Activated CD4-positive, alpha-beta memory T cell treated with anti-CD3 and anti-CD28 coated beads, Interleukin-2, amount 10 ng/mL, durations not matched to agents 7 days and 5 days (primary cell): Measurements from ENCODE around the gene CNIH3. TPM values are rescaled to one million over a fixed set of nuclear protein-coding genes. Genes with fewer than 3 reads are reported as not detected.

ENCODE experiments used
- CTCF ChIA-PET: fragments of 350-600 bp; sonication (Branson Sonifier 250); formaldehyde crosslinking; loops from one replicate; lab custom pipeline; 2021; ENCODE audit warnings: antibody characterized with exemption, inconsistent platforms; lab: Charles Lee
- POLR2A ChIA-PET: fragments of 350-600 bp; sonication (Branson Sonifier 250); formaldehyde crosslinking; loops from one replicate; lab custom pipeline; 2021; ENCODE audit warnings: antibody characterized with exemption; lab: Charles Lee
- DNase-seq: peaks from one replicate; pipeline ENCODE4 v3.0.0-alpha.2; 2020
- H3K27ac Mint-ChIP-seq: one replicate; pipeline ENCODE4 v1.8.0; 2021; ENCODE audit warnings: mild to moderate bottlenecking, mixed read lengths
- H3K27me3 Mint-ChIP-seq: one replicate; pipeline ENCODE4 v1.8.0; 2021; ENCODE audit warnings: mixed read lengths
- H3K36me3 Mint-ChIP-seq: one replicate; pipeline ENCODE4 v1.8.0; 2021; ENCODE audit warnings: low read depth, mixed read lengths
- H3K4me1 Mint-ChIP-seq: one replicate; pipeline ENCODE4 v1.8.0; 2021; ENCODE audit warnings: mixed read lengths
- H3K4me3 Mint-ChIP-seq: one replicate; pipeline ENCODE4 v1.8.0; 2021; ENCODE audit warnings: mild to moderate bottlenecking, mixed read lengths
- H3K9me3 Mint-ChIP-seq: one replicate; pipeline ENCODE4 v1.8.0; 2021; ENCODE audit warnings: mixed read lengths
- total RNA-seq, 2 experiments: library from RNA; stranded (reverse); gene quantifications; one replicate each; pipeline ENCODE4 v1.2.3, GENCODE V29; 2021

Gene CNIH3
- total RNA-seq, 2 experiments from 2014 or later: 1.4 to 1.9 TPM

DNA sequence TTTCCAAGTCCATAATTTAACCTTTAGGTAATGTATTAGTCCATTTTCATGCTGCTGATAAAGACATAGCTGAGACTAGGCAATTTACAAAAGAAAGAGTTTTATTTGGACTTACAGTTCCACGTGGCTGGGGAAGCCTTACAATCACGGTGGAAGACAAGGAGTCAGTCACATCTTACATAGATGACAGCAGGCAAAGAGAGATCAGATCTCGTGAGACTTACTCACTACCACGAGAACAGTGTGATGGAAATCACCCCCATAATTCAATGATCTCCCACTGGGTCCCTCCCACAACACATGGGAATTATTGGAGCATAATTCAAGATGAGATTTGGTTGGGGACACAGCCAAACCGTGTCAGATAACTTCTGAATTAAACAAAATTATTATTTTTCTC, 44.0 kb downstream of the CNIH3 start:
- Mint-ChIP-seq H3K4me1 (no peaks in the 10 kb centered on the region), H3K36me3 (no peaks in the 10 kb centered on the region), H3K27ac (no peak overlapping the region), H3K9me3 (no peaks in the 10 kb centered on the region), H3K4me3 (no peak overlapping the region), H3K27me3 (peaks cover 32% of the 10 kb centered on the region)
- DNase-seq: no peak
- ChIA-PET POLR2A (interaction anchor here (0.7 kb wide), 1 partner anchor 18 kb away, joined by 3 read pairs; no protein-coding TSS in a partner anchor), CTCF (no interaction called here)

DNA sequence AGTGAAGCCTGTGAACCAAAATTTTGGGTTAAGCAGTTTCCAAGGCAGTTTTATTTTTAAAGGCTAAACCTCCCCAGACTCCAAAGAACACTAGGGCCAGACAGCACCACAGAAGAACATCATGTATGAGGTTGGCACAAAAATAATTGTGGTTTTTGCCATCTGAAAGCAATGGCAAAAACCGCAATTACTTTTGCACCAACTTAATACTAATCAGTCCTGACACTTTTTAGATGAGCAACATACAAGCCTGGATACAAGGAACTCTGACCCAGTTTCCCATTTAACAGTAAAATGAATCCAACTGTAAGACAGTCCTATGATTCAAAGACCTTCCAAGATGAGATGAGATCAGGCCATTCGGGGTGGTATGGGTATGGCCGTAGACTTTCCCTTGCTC, 46.8 kb downstream of the CNIH3 start:
- no peak overlapping the region for H3K27ac Mint-ChIP-seq
- peaks cover 15% of the 10 kb centered on the region for H3K27me3 Mint-ChIP-seq
- H3K4me3 Mint-ChIP-seq: no peak overlapping the region
- no peak for DNase-seq
- H3K9me3 Mint-ChIP-seq: no peaks in the 10 kb centered on the region
- no peaks in the 10 kb centered on the region for H3K4me1 Mint-ChIP-seq
- CTCF ChIA-PET: no interaction called here
- POLR2A ChIA-PET: no interaction called here
- no peaks in the 10 kb centered on the region for H3K36me3 Mint-ChIP-seq

DNA sequence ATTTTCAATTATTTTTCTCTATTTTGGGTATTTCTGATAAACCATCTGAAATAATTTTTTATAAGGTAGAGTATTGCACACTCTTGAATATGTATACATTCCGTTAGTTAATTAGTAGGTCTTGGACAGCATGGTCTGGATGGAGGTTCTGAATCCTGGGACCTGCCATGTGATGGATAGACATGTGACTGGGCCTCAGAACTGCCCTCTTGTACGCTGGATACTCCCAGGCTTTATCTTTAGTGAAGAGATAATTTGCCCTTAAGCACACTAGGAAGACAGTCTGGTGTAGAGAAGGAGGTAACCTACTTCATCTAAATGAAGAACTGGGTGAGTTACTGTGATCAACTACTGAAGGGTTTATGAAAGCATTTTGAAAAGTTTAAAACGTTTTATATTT, 48.9 kb downstream of the CNIH3 start:
- DNase-seq: no peak
- POLR2A ChIA-PET: no interaction called here
- CTCF ChIA-PET: no interaction called here
- Mint-ChIP-seq H3K27ac (no peak overlapping the region), H3K4me1 (no peaks in the 10 kb centered on the region), H3K9me3 (no peaks in the 10 kb centered on the region), H3K27me3 (peaks cover 8% of the 10 kb centered on the region), H3K36me3 (no peaks in the 10 kb centered on the region), H3K4me3 (no peak overlapping the region)

DNA sequence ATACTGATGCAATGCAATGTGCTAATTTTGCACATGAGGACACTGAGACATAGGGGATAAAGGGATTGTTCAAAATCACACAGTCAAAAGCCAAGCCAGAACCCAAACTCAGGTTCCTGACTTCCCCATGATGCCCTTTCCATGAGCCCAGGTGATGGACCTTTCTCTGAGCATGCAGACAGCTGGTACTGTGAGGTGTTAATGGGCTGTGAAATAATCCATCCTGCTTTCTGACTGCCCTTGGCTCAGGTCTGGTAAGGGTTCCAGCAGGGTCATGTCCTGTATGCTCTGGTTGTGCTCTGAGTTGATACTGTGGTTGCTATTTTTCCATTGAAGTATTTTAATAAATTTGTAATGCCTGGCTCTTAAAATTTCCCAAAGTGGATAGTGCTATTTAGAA, 50.0 kb downstream of the CNIH3 start:
- no peaks in the 10 kb centered on the region for H3K4me1 Mint-ChIP-seq
- no peaks in the 10 kb centered on the region for H3K36me3 Mint-ChIP-seq
- no peak for DNase-seq
- POLR2A ChIA-PET: no interaction called here
- no peaks in the 10 kb centered on the region for H3K9me3 Mint-ChIP-seq
- CTCF ChIA-PET: no interaction called here
- peaks cover 6% of the 10 kb centered on the region for H3K27me3 Mint-ChIP-seq
- H3K4me3 Mint-ChIP-seq: no peak overlapping the region
- H3K27ac Mint-ChIP-seq: no peak overlapping the region

GRCh38 chr1:224666913-224667312, 50.8 kb downstream of the CNIH3 start:
- Mint-ChIP-seq H3K36me3 (no peaks in the 10 kb centered on the region), H3K4me1 (no peaks in the 10 kb centered on the region), H3K27ac (no peak overlapping the region), H3K4me3 (no peak overlapping the region), H3K9me3 (no peaks in the 10 kb centered on the region), H3K27me3 (peaks cover 6% of the 10 kb centered on the region)
- no peak for DNase-seq
- POLR2A ChIA-PET: no interaction called here
- CTCF ChIA-PET: no interaction called here

DNA sequence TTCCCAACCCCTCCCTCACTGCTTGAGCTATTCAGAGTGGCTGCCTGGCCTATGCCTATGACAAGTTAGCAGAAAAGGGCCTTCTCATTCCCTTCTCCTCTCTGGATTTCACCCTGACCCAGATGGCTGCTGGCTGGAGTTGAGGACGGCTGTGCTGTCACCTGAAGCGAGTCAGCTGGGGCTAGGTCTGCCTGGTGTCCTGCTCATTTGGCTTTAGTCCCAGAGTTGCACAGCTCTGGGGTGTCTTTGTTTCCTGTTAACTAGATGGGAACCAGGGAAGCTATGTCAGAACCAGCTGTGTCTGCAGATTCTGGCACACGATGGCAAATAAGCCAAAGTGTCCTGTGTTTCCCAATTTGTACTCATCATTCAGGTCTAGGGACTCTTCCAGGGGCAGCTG, 52.9 kb downstream of the CNIH3 start:
- Mint-ChIP-seq H3K9me3 (no peaks in the 10 kb centered on the region), H3K36me3 (no peaks in the 10 kb centered on the region), H3K4me3 (no peak overlapping the region), H3K4me1 (no peaks in the 10 kb centered on the region), H3K27me3 (peaks cover under 1% of the 10 kb centered on the region), H3K27ac (no peak overlapping the region)
- CTCF ChIA-PET: no interaction called here
- no peak for DNase-seq
- POLR2A ChIA-PET: no interaction called here

DNA sequence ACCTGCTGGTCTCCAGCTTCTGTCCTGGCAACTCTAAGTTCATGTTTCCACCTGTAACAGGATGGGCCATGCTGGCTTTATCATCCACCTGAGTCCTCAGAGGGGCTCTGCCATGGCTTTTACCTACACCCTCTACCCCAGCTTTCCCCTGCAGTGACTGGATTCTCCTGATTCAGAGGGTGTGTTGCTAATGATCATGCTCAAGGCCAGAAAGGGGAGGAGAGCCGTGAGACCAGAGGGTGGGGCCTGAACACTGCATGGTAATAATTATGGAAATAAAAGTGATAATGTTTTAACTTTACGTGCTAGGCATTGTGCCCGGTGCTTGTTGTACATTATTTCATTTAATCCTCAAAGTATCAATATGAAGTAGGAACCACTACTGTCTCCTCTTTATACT, 53.3 kb downstream of the CNIH3 start:
- no peaks in the 10 kb centered on the region for H3K9me3 Mint-ChIP-seq
- no peak for DNase-seq
- no peaks in the 10 kb centered on the region for H3K27me3 Mint-ChIP-seq
- POLR2A ChIA-PET: no interaction called here
- H3K27ac Mint-ChIP-seq: no peak overlapping the region
- no peak overlapping the region for H3K4me3 Mint-ChIP-seq
- no peaks in the 10 kb centered on the region for H3K36me3 Mint-ChIP-seq
- no peaks in the 10 kb centered on the region for H3K4me1 Mint-ChIP-seq
- CTCF ChIA-PET: no interaction called here

DNA sequence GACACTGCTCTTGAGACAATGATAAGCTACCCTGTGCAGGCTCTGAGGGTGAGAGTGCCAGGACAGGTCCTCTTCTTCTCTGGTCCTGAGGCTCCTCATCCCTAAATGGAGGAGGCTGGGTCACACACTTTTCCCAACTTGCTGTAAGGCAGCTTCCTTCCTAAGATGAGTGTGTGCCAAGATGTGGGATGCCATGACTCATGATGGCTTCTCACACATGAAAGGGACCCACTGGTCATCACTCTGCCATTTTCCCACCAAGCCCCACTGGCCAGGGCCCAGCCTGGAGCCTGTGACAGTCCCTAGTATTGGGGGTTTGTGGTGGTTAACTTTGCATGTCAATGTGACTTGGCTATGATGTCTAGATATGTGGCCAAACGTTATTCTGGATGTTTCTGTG, 54.4 kb downstream of the CNIH3 start:
- ChIA-PET CTCF (no interaction called here), POLR2A (no interaction called here)
- no peak for DNase-seq
- Mint-ChIP-seq H3K4me1 (no peaks in the 10 kb centered on the region), H3K4me3 (no peak overlapping the region), H3K9me3 (no peaks in the 10 kb centered on the region), H3K27ac (no peak overlapping the region), H3K36me3 (no peaks in the 10 kb centered on the region), H3K27me3 (no peaks in the 10 kb centered on the region)

DNA sequence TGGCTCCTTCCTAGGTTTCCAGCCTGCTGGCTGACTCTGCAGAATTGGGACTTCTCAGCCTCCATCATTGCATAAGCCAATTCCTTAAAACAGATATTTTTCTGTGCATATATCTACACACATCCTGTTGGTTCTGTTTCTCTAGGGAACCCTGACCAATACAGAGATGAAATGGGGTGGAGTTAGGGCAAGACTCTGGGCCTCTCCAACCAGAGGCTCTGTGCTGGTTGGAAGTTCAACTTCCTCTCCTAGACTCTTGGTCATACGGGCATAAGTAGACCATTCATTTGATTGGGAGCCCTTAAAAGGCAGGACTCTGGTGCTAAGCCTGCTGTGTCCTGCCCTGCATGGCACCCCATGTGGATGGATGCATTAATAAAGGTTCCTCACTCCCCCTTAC, 55.0 kb downstream of the CNIH3 start:
- no peak overlapping the region for H3K27ac Mint-ChIP-seq
- no peaks in the 10 kb centered on the region for H3K9me3 Mint-ChIP-seq
- H3K4me3 Mint-ChIP-seq: no peak overlapping the region
- H3K27me3 Mint-ChIP-seq: no peaks in the 10 kb centered on the region
- POLR2A ChIA-PET: no interaction called here
- no peaks in the 10 kb centered on the region for H3K4me1 Mint-ChIP-seq
- H3K36me3 Mint-ChIP-seq: no peaks in the 10 kb centered on the region
- DNase-seq: no peak
- CTCF ChIA-PET: no interaction called here

GRCh38 chr1:224673141-224673540, 57.0 kb downstream of the CNIH3 start:
- Mint-ChIP-seq H3K4me3 (no peak overlapping the region), H3K27me3 (no peaks in the 10 kb centered on the region), H3K4me1 (no peaks in the 10 kb centered on the region), H3K36me3 (no peaks in the 10 kb centered on the region), H3K9me3 (no peaks in the 10 kb centered on the region), H3K27ac (no peak overlapping the region)
- ChIA-PET CTCF (no interaction called here), POLR2A (no interaction called here)
- DNase-seq: no peak

GRCh38 chr1:224675590-224675989, 59.5 kb downstream of the CNIH3 start:
- ChIA-PET CTCF (interaction anchor here (1.2 kb wide), 1 partner anchor 176 kb away, joined by 3 read pairs; no protein-coding TSS in a partner anchor), POLR2A (no interaction called here)
- H3K36me3 Mint-ChIP-seq: no peaks in the 10 kb centered on the region
- no peak overlapping the region for H3K4me3 Mint-ChIP-seq
- H3K4me1 Mint-ChIP-seq: no peaks in the 10 kb centered on the region
- no peak overlapping the region for H3K27ac Mint-ChIP-seq
- no peak for DNase-seq
- no peaks in the 10 kb centered on the region for H3K9me3 Mint-ChIP-seq
- H3K27me3 Mint-ChIP-seq: peaks cover 2% of the 10 kb centered on the region

GRCh38 chr1:224676551-224676950, 60.4 kb downstream of the CNIH3 start:
- Mint-ChIP-seq H3K9me3 (no peaks in the 10 kb centered on the region), H3K27ac (no peak overlapping the region), H3K27me3 (peaks cover 2% of the 10 kb centered on the region), H3K4me3 (no peak overlapping the region), H3K36me3 (no peaks in the 10 kb centered on the region), H3K4me1 (no peaks in the 10 kb centered on the region)
- ChIA-PET CTCF (no interaction called here), POLR2A (no interaction called here)
- no peak for DNase-seq

DNA sequence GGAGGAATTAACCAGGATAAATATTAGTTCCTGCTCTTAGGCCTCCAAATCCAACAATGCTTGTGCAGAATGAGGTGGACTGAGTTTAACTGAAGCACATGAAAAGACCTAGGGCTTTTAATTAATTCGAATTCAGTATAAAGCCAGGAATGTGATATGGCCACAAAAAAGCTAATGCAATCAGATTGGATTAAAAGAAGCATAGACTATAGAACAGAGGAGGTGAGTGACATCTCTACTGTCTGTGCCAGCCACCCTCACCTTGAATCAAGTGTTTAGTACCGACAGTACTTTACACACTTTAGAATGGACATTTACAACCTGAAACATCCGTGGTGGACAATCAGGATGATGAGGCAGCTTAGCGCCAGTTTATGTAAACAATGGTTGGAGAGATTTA, 62.1 kb downstream of the CNIH3 start:
- Mint-ChIP-seq H3K9me3 (no peaks in the 10 kb centered on the region), H3K27ac (no peak overlapping the region), H3K4me3 (no peak overlapping the region), H3K4me1 (no peaks in the 10 kb centered on the region), H3K36me3 (no peaks in the 10 kb centered on the region), H3K27me3 (peaks cover 2% of the 10 kb centered on the region)
- ChIA-PET CTCF (interaction anchor here (1.9 kb wide), 1 partner anchor 34 kb away, joined by 6 read pairs; no protein-coding TSS in a partner anchor), POLR2A (interaction anchor here (1.1 kb wide), 1 partner anchor 18 kb away, joined by 3 read pairs; no protein-coding TSS in a partner anchor)
- DNase-seq: no peak

DNA sequence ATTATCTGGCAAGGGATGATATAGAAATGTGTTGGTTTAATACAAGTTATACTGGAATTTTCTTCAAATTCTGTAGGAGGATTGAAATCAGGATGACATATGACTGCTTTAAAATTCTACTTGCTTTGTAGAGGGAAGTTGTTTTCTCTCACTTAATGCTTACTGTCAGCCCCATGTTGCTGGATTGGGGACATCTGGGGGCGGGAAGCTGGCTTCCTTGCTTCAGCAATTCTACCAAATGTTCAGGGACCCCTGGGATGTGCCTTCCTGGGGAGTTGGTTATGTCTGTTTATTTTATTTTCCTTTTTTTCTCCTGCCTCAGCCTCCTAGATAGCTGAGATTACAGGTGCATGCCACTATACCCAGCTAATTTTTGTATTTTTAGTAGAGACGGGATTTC, 63.5 kb downstream of the CNIH3 start:
- Mint-ChIP-seq H3K27ac (no peak overlapping the region), H3K36me3 (no peaks in the 10 kb centered on the region), H3K4me3 (no peak overlapping the region), H3K4me1 (no peaks in the 10 kb centered on the region), H3K9me3 (no peaks in the 10 kb centered on the region), H3K27me3 (peaks cover 2% of the 10 kb centered on the region)
- POLR2A ChIA-PET: no interaction called here
- no peak for DNase-seq
- CTCF ChIA-PET: interaction anchor here (1.9 kb wide), 1 partner anchor 35 kb away, joined by 6 read pairs; no protein-coding TSS in a partner anchor
